HL-60 (cell line): ENCODE data around the gene TROAP.

ENCODE experiments used
- CTCF ChIP-seq: IDR thresholded peaks from one replicate; pipeline ENCODE4 v1.5.1; 2011; ENCODE audit warnings: low read length, control low read depth, inconsistent platforms; ENCODE audit not compliant: insufficient read depth
- GABPA ChIP-seq: IDR thresholded peaks from 2 replicates; pipeline ENCODE4 v1.6.1; 2012; ENCODE audit warnings: low read depth
- POLR2AphosphoS5 ChIP-seq: IDR thresholded peaks from 2 replicates; pipeline ENCODE4 v1.6.1; 2012; ENCODE audit warnings: low read depth
- REST ChIP-seq: IDR thresholded peaks from 2 replicates; pipeline ENCODE4 v1.6.1; 2012; ENCODE audit warnings: low read depth; ENCODE audit not compliant: insufficient replicate concordance

DNA sequence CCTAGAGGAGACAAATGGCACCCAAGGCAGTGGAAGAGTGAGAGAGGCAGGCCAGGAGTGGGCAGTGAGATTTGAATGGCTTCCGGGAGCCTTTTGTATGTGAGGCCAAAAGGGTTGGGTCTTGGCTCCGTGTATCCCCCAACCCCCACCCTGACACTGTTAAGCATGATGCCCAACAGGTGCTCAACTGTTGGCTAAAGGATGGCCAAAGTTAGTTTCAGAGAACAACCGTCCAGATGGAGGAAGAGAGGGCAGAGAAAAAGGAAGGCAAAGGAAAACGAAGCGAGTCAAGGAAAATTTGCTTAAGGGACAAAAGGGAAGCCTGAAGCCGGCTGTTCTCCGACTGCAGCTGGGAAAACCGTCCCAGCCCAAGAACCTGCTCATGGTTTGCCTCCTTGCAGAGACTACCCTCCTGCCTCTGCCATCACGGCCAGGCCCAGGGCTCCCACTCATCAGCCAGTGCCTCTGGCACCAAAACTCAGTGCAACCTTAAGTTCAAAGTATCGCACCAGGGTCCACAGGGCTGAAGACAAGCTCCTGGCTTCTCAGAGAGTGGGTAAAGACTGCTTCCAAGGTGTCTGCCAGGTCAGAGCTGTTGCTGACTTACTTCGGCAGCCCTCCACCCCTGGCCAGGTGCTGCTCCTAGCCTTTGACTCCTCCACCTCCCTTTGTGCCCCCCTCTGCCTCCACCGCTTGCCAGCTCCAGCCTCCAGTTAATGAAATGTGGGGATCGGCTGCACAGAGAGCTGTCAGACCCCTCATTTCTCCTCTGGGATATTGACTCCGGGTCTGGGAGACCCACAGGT lies 18.1 kb downstream of the TROAP start:
- no peak for TF ChIP-seq GABPA
- no peak for TF ChIP-seq CTCF
- TF ChIP-seq POLR2AphosphoS5 = no peak
- TF ChIP-seq REST = no peak
